HEK293 (cell line): ENCODE measurements around the gene PEX26.

ENCODE experiments used
- CTCF ChIA-PET: fragments of 350-600 bp; formaldehyde crosslinking; extraction: SDS; loops from one replicate; lab custom pipeline; 2021; ENCODE audit warnings: antibody characterized with exemption; lab: Yijun Ruan, JAX
- POLR2A ChIA-PET: fragments of 300-600 bp; formaldehyde crosslinking; extraction: SDS; loops from one replicate; lab custom pipeline; 2020; ENCODE audit warnings: antibody characterized with exemption, inconsistent platforms; lab: Yijun Ruan, JAX
- H3K27ac ChIP-seq: fragments of 200-500 bp; sonication (Bioruptor generic); 2 replicates; pipeline ENCODE4 v1.5.1; 2014; ENCODE audit warnings: low read depth, low read length, control low read depth, inconsistent platforms; ENCODE audit errors: extremely low read depth
- H3K36me3 ChIP-seq, 2 experiments: fragments of 200-500 bp in 1 of 2; sonication (Bioruptor generic) in 1 of 2; 1 replicate in 1 of 2; 2 replicates in 1 of 2; pipeline ENCODE4 v1.5.1; 2014 to 2017; ENCODE audit warnings: inconsistent platforms in 2 of 2, low read length in 2 of 2; ENCODE audit not compliant: control insufficient read depth in 2 of 2, insufficient read depth in 1 of 2
- H3K4me1 ChIP-seq: fragments of 200-500 bp; sonication (Bioruptor generic); 2 replicates; pipeline ENCODE4 v1.5.1; 2014; ENCODE audit warnings: mild to moderate bottlenecking, low read length, inconsistent platforms; ENCODE audit not compliant: control insufficient read depth, insufficient read depth
- H3K4me3 ChIP-seq: 2 replicates; pipeline ENCODE4 v1.5.1; 2011; ENCODE audit warnings: low read depth, mild to moderate bottlenecking, control low read depth, low read length, moderate library complexity
- H3K9me3 ChIP-seq: fragments of 200-500 bp; sonication (Bioruptor generic); 2 replicates; pipeline ENCODE4 v1.5.1; 2014; ENCODE audit warnings: low read depth, low read length, inconsistent platforms; ENCODE audit not compliant: control insufficient read depth, insufficient read depth
- BCL11A ChIP-seq: fragments of 450-650 bp; formaldehyde crosslinking; IDR thresholded peaks from 2 replicates; pipeline ENCODE4 v1.5.1; 2016; ENCODE audit warnings: low read depth, missing biosample characterization, missing genetic modification characterization
- CTCF ChIP-seq: fragments of 450-650 bp; formaldehyde crosslinking; IDR thresholded peaks from 2 replicates; pipeline ENCODE4 v1.5.1; 2016; ENCODE audit warnings: missing biosample characterization, missing genetic modification characterization
- HIC1 ChIP-seq: fragments of 450-650 bp; formaldehyde crosslinking; IDR thresholded peaks from 2 replicates; pipeline ENCODE4 v1.5.1; 2016; ENCODE audit warnings: missing biosample characterization, missing genetic modification characterization
- KLF1 ChIP-seq: fragments of 450-650 bp; formaldehyde crosslinking; IDR thresholded peaks from 2 replicates; pipeline ENCODE4 v1.5.1; 2016; ENCODE audit warnings: missing biosample characterization, missing genetic modification characterization
- KLF9 ChIP-seq: fragments of 450-650 bp; formaldehyde crosslinking; IDR thresholded peaks from 2 replicates; pipeline ENCODE4 v1.5.1; 2016; ENCODE audit warnings: missing biosample characterization, missing genetic modification characterization, low read depth
- PRDM1 ChIP-seq: fragments of 450-650 bp; formaldehyde crosslinking; IDR thresholded peaks from 2 replicates; pipeline ENCODE4; 2016; ENCODE audit warnings: missing biosample characterization, missing genetic modification characterization
- PRDM4 ChIP-seq: fragments of 450-650 bp; formaldehyde crosslinking; IDR thresholded peaks from 2 replicates; pipeline ENCODE4 v1.5.1; 2017; ENCODE audit warnings: missing biosample characterization, missing genetic modification characterization
- PRDM6 ChIP-seq: fragments of 450-650 bp; formaldehyde crosslinking; IDR thresholded peaks from 2 replicates; pipeline ENCODE4 v1.5.1; 2017; ENCODE audit warnings: missing biosample characterization, missing genetic modification characterization
- ZNF112 ChIP-seq: fragments of 450-650 bp; formaldehyde crosslinking; IDR thresholded peaks from 2 replicates; pipeline ENCODE4 v1.5.0; 2017; ENCODE audit warnings: missing biosample characterization, missing genetic modification characterization
- ZNF2 ChIP-seq: fragments of 450-650 bp; formaldehyde crosslinking; IDR thresholded peaks from 2 replicates; pipeline ENCODE4 v1.5.1; 2016; ENCODE audit warnings: missing biosample characterization, missing genetic modification characterization
- ZNF211 ChIP-seq: fragments of 450-650 bp; formaldehyde crosslinking; IDR thresholded peaks from 2 replicates; pipeline ENCODE4 v1.5.1; 2016; ENCODE audit warnings: low read depth, missing biosample characterization, missing genetic modification characterization
- ZNF335 ChIP-seq: fragments of 450-650 bp; formaldehyde crosslinking; conservative IDR thresholded peaks from 2 replicates; pipeline ENCODE4 v1.5.1; 2016; ENCODE audit warnings: missing biosample characterization, missing genetic modification characterization
- ZNF350 ChIP-seq: fragments of 450-650 bp; formaldehyde crosslinking; IDR thresholded peaks from 2 replicates; pipeline ENCODE4 v1.5.0; 2017; ENCODE audit warnings: missing biosample characterization, mild to moderate bottlenecking, missing genetic modification characterization
- ZNF433 ChIP-seq: fragments of 450-650 bp; formaldehyde crosslinking; IDR thresholded peaks from 2 replicates; pipeline ENCODE4 v1.5.1; 2016; ENCODE audit warnings: missing biosample characterization, missing genetic modification characterization, low read depth
- ZNF544 ChIP-seq: fragments of 450-650 bp; formaldehyde crosslinking; IDR thresholded peaks from 2 replicates; pipeline ENCODE4 v1.5.0; 2017; ENCODE audit warnings: missing biosample characterization, missing genetic modification characterization
- ZNF548 ChIP-seq: fragments of 450-650 bp; formaldehyde crosslinking; IDR thresholded peaks from 2 replicates; pipeline ENCODE4 v1.5.1; 2016; ENCODE audit warnings: missing biosample characterization, missing genetic modification characterization
- ZNF654 ChIP-seq: fragments of 450-650 bp; formaldehyde crosslinking; IDR thresholded peaks from 2 replicates; pipeline ENCODE4 v1.5.1; 2016; ENCODE audit warnings: low read depth, missing biosample characterization, missing genetic modification characterization
- ZNF660 ChIP-seq: fragments of 450-650 bp; IDR thresholded peaks from 2 replicates; pipeline ENCODE4 v1.5.1; 2018; ENCODE audit warnings: missing biosample characterization, mild to moderate bottlenecking, missing genetic modification characterization
- ZNF747 ChIP-seq: fragments of 450-650 bp; formaldehyde crosslinking; IDR thresholded peaks from 2 replicates; pipeline ENCODE4 v1.5.1; 2016; ENCODE audit warnings: missing biosample characterization, missing genetic modification characterization
- ZNF792 ChIP-seq: fragments of 450-650 bp; formaldehyde crosslinking; IDR thresholded peaks from 2 replicates; pipeline ENCODE4 v1.5.1; 2016; ENCODE audit warnings: missing biosample characterization, missing genetic modification characterization
- ZSCAN30 ChIP-seq: fragments of 450-650 bp; IDR thresholded peaks from 2 replicates; pipeline ENCODE4 v1.5.1; 2018; ENCODE audit warnings: missing biosample characterization, mild to moderate bottlenecking, missing genetic modification characterization, moderate library complexity

PEX26 gene

GRCh38 chr22:18075720-18076497, 1.9 kb upstream of the PEX26 start:
- no peak overlapping the region for H3K27ac ChIP-seq
- H3K9me3 ChIP-seq = no peaks in the 10 kb centered on the region
- POLR2A ChIA-PET = interaction anchor here (0.5 to 2.4 kb wide), 9 partner anchors 75 to 518 kb away, joined by 3 to 15 read pairs (median 3); partner anchors contain the start of gene BID
- TF ChIP-seq ZNF211 = no peak
- TF ChIP-seq ZNF747 (tag by site-specific recombination) = no peak
- TF ChIP-seq CTCF (tag by site-specific recombination) = peak; percentile 72; the same call in 1 of the 2 replicates
- TF ChIP-seq HIC1 (tag by site-specific recombination) = no peak
- TF ChIP-seq ZNF792 (tag by site-specific recombination) = no peak
- TF ChIP-seq KLF1 (tag by site-specific recombination) = no peak
- no peak for TF ChIP-seq PRDM6 (tag by site-specific recombination)
- peak; percentile 69 for TF ChIP-seq ZNF2 (tag by site-specific recombination)
- no peak for TF ChIP-seq ZNF544 (tag by site-specific recombination)
- TF ChIP-seq BCL11A = no peak
- no peak for TF ChIP-seq KLF9 (tag by site-specific recombination)
- peak; percentile 34; the same call in 1 of the 2 replicates for TF ChIP-seq ZNF335 (tag by site-specific recombination)
- TF ChIP-seq ZNF660 = peak; percentile 81; the same call in 1 of the 2 replicates
- TF ChIP-seq PRDM4 (tag by site-specific recombination) = no peak
- peak; percentile 15; the same call in 1 of the 2 replicates for TF ChIP-seq ZSCAN30 (tag by site-specific recombination)
- TF ChIP-seq PRDM1 (tag by site-specific recombination) = 0 out of 2 replicates have a peak, but pooled peaks have one; percentile 33
- peak; percentile 97 for TF ChIP-seq ZNF654 (tag by site-specific recombination)
- no peak for TF ChIP-seq ZNF433
- TF ChIP-seq ZNF548 (tag by site-specific recombination) = no peak
- TF ChIP-seq ZNF112 (tag by site-specific recombination) = no peak
- TF ChIP-seq ZNF350 = no peak
- TF ChIP-seq, all 188 proteins: peak for 7
- Histone ChIP-seq H3K36me3 (peaks cover 12 to 18% of the 10 kb centered on the region in 2 experiments), H3K4me3 (no peak overlapping the region), H3K4me1 (no peaks in the 10 kb centered on the region)
- CTCF ChIA-PET = interaction anchor here (0.6 to 8.8 kb wide), 91 partner anchors 8 to 1361 kb away, joined by 3 to 279 read pairs (median 5); partner anchors contain the start of genes BCL2L13, MICAL3 and USP18
